NCI-H82 treated with DMSO at 0.1 percent for 48 hours (cell line): ENCODE measurements around the gene FRS2.
A peak's percentile ranks its signal among the peaks of the same experiment; 100 is the strongest.
"Not testable (repeated sequence)": the region's sequence is repeated elsewhere in the genome, so short reads cannot be mapped to it uniquely, and the experiment has no call there.

Source experiments
- DNase-seq: peaks from one replicate; lab custom pipeline; 2025; ENCODE audit not compliant: unreplicated experiment; lab: John Stamatoyannopoulos, UW

The FRS2 gene, protein sequence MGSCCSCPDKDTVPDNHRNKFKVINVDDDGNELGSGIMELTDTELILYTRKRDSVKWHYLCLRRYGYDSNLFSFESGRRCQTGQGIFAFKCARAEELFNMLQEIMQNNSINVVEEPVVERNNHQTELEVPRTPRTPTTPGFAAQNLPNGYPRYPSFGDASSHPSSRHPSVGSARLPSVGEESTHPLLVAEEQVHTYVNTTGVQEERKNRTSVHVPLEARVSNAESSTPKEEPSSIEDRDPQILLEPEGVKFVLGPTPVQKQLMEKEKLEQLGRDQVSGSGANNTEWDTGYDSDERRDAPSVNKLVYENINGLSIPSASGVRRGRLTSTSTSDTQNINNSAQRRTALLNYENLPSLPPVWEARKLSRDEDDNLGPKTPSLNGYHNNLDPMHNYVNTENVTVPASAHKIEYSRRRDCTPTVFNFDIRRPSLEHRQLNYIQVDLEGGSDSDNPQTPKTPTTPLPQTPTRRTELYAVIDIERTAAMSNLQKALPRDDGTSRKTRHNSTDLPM

DNA sequence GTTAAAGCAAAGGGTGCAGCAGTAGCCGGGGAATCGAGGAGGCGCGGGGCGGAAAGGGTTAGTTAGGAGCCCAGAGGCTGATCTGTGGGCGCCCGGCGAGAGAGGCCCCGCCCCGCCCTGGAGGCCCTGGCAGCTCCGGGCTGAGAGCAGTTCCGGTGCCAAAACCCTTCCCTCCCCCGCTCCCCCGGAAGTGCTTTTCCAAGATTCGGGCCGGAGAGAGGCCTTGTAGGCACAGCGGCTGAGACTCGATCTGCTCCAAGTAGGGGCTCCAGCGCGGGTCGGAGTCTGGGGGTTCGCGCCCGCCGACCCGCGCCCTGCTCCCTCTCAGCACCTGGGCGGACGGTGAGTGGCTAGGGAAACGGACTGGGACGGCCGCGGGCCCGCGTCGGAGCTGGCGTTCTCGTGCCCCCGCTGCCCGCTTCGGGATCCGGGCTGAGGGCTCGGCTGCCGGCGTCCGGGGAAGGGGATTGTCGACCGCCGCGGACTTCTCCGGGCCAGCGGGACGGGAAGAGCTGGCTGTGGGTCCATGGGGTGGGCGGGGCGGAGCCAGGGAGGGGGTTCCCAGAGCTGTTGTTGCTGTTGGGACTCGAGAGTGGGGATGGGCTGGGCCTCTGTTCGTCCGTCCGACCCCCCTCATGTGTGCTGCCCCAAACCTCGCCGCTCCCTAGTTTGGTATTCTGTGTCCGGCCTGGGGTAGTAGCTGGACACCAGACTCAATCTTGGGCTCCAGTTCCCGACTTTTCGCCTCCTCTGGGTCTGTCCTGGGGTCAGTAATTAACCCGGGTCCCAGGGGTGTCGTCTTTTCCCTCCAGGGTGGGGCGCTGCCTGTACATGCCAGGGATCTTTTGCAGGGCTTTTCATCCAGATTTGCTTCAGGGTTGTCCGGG is at the start of gene FRS2:
Gene FRS2 (plus strand): TSS at position 200 of the 887 bp plus-strand sequence. CDS start 98,643 bp downstream, outside the sequence.
- peak; percentile 80 for DNase-seq

DNA sequence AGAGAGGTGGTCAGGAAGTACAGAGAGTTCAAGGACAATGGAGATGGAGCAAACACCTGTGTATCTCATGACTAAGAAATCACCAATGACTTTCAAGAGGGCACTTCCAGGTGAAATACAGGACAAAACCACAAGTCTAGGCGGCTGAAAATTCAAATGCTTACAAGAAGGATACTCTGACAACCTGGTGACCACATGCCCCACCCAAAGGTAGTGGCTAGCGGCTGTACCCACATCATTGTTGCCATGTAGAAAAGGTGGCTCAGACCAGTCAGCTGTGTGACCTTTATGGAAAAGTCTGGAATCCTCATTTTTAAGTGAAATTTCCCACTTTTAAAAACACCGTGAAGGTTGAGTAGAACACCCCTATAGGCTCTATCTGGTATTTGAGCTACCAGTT is 48.6 kb upstream of the FRS2 start:
- DNase-seq: no peak

GRCh38 chr12:69423037-69423905 is 46.9 kb upstream of the FRS2 start:
- DNase-seq: no peak

GRCh38 chr12:69425417-69425816 is 44.8 kb upstream of the FRS2 start:
- DNase-seq: no peak

DNA sequence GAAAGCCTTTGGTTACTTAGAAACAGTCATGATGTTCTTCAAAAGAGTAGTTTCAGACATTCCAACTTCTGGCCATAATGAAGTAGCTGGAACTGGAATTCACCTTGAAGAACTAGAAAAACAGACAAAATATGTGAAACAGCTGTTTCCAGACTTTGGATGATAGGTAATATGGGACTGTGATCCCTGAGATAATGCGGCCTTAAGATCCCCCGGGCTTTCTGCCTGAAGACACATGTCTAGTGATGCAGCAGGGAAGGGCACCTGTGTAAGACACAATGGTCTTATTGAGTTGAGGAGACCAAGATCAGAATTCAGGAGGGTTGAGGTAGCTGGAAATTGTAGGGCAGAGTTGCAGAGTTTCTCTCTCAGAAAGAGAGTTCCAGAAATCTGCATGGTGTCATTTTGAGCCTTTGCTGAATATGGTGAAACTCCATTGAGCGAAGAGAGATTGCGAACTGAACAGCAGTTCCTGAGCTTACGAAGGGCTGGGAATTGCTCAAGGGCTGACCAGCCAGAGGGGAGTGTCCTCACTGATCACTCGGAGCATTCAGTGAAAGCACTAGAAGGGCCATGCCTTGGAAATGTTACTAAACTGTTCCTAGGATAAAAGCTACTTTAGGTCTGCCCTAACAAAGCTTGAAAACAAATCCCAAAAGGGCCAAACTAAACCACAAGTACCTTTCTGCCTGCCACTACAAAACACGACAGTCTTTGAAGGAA is 41.7 kb upstream of the FRS2 start:
- DNase-seq: no peak

- no peak for DNase-seq
These were observed 39.1 kb upstream of the FRS2 start for GRCh38 chr12:69430942-69431590.

- no peak for DNase-seq
These were observed 38.5 kb upstream of the FRS2 start for GRCh38 chr12:69431591-69432222.

- DNase-seq: no peak
These were observed 36.5 kb upstream of the FRS2 start for GRCh38 chr12:69433653-69434052.

GRCh38 chr12:69435644-69436043 is 34.5 kb upstream of the FRS2 start:
- DNase-seq: no peak

- no peak for DNase-seq
These were observed 33.1 kb upstream of the FRS2 start for GRCh38 chr12:69437073-69437472.

- DNase-seq: no peak
These were observed 31.6 kb upstream of the FRS2 start for GRCh38 chr12:69438539-69438938.

DNA sequence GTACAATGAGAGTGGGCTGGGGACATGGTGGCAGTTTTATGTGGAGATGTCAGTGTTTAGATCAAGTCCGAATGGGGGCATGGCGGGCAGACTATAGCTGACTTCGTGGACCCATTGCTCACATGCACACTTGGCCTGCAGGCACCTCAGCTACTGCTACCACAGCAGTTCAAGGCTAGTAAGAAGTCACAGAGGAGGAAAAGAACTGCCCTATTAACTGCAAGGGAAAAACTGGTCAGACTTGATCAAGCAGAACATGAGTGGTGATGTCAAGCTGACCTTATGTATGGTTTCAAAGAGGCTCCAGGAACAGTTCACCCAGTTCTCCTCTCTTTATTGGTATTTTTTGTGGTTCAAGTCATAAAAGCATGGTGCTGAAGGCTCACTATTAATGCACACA is 30.2 kb upstream of the FRS2 start:
- DNase-seq: no peak

- no peak for DNase-seq
These were observed 29.3 kb upstream of the FRS2 start for GRCh38 chr12:69440886-69441285.

- no peak for DNase-seq
These were observed 27.3 kb upstream of the FRS2 start for GRCh38 chr12:69442894-69443293.

- no peak for DNase-seq
These were observed 26.3 kb upstream of the FRS2 start for GRCh38 chr12:69443916-69444315.

GRCh38 chr12:69447892-69448291 is 22.3 kb upstream of the FRS2 start:
- DNase-seq: no peak

- not testable (repeated sequence) for DNase-seq
These were observed 17.5 kb upstream of the FRS2 start for GRCh38 chr12:69452598-69453132.

- DNase-seq: no peak
These were observed 13.9 kb upstream of the FRS2 start for GRCh38 chr12:69456239-69456638.

- no peak for DNase-seq
These were observed 12.8 kb upstream of the FRS2 start for GRCh38 chr12:69457433-69457832.
